ENCODE data around the gene RYR3.

GRCh38 chr15:33395846-33396245 lies 85.1 kb downstream of the RYR3 start:
- TF ChIP-seq GATA1 (IDR thresholded peaks at IDR 0.05; ENCODE audit: low read depth, low read length) (no peak), POLR2A (IDR thresholded peaks at IDR 0.05; ENCODE audit: low read length) (no peak)
